ENCODE measurements around the gene PTH2.

GRCh38 chr19:49462492-49462891, 39.3 kb upstream of the PTH2 start:
- TF ChIP-seq, protein P1, sequence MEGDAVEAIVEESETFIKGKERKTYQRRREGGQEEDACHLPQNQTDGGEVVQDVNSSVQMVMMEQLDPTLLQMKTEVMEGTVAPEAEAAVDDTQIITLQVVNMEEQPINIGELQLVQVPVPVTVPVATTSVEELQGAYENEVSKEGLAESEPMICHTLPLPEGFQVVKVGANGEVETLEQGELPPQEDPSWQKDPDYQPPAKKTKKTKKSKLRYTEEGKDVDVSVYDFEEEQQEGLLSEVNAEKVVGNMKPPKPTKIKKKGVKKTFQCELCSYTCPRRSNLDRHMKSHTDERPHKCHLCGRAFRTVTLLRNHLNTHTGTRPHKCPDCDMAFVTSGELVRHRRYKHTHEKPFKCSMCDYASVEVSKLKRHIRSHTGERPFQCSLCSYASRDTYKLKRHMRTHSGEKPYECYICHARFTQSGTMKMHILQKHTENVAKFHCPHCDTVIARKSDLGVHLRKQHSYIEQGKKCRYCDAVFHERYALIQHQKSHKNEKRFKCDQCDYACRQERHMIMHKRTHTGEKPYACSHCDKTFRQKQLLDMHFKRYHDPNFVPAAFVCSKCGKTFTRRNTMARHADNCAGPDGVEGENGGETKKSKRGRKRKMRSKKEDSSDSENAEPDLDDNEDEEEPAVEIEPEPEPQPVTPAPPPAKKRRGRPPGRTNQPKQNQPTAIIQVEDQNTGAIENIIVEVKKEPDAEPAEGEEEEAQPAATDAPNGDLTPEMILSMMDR (conservative IDR thresholded peaks at IDR 0.05): no peak
- TF ChIP-seq EZH2 (IDR thresholded peaks at IDR 0.05; ENCODE audit: low read depth): no peak
